Activated CD4-positive, alpha-beta T cell treated with anti-CD3 and anti-CD28 coated beads for 24 hours (primary cell): ENCODE data around the gene FLT3.

Experiments
- DNase-seq, 2 donors: peaks; one replicate each; pipeline ENCODE4 v3.0.0-alpha.2; 2020; ENCODE audit warnings: low read depth in 2 of 2

FLT3 gene

GRCh38 chr13:28001837-28002473 lies 98.4 kb downstream of the FLT3 start:
- no peak for DNase-seq

- DNase-seq = no peak
Measured at GRCh38 chr13:28001049-28001448, 99.3 kb downstream of the FLT3 start.

GRCh38 chr13:28000567-28000966 lies 99.8 kb downstream of the FLT3 start:
- DNase-seq = no peak

GRCh38 chr13:27997904-27998522 lies 102.4 kb downstream of the FLT3 start:
- DNase-seq = no peak

GRCh38 chr13:27991881-27992280 lies 108.5 kb downstream of the FLT3 start:
- no peak for DNase-seq

GRCh38 chr13:27988520-27988919 lies 111.9 kb downstream of the FLT3 start, which contains the start of gene URAD:
TSS of gene URAD (minus strand) at chr13:27988693. CDS start at chr13:27988637, 56 bp downstream.
- DNase-seq = no peak

GRCh38 chr13:27985600-27985999 lies 114.8 kb downstream of the FLT3 start:
- no peak for DNase-seq

GRCh38 chr13:27982361-27982760 lies 118.0 kb downstream of the FLT3 start:
- DNase-seq = no peak

GRCh38 chr13:27981006-27981708 lies 119.2 kb downstream of the FLT3 start:
- DNase-seq = no peak

- no peak for DNase-seq
Measured at GRCh38 chr13:27980280-27980998, 119.9 kb downstream of the FLT3 start.

GRCh38 chr13:27979765-27980279 lies 120.6 kb downstream of the FLT3 start:
- DNase-seq = no peak

GRCh38 chr13:27979001-27979643 lies 121.3 kb downstream of the FLT3 start:
- no peak for DNase-seq

GRCh38 chr13:27978301-27978968 lies 121.9 kb downstream of the FLT3 start:
- no peak for DNase-seq

- no peak for DNase-seq
Measured at GRCh38 chr13:27977476-27978300, 122.7 kb downstream of the FLT3 start.

GRCh38 chr13:27976362-27977091 lies 123.8 kb downstream of the FLT3 start:
- no peak for DNase-seq

- no peak for DNase-seq
Measured at GRCh38 chr13:27975564-27976361, 124.6 kb downstream of the FLT3 start.

- no peak for DNase-seq
Measured at GRCh38 chr13:27973961-27974662, 126.3 kb downstream of the FLT3 start.

GRCh38 chr13:27973291-27973690 lies 127.1 kb downstream of the FLT3 start:
- DNase-seq = no peak
